Measurements from ENCODE around the gene LRWD1. TPM values are rescaled to one million over a fixed set of nuclear protein-coding genes. Genes with fewer than 3 reads are reported as not detected.

Gene LRWD1
- total and polyA plus RNA-seq, 2 donors (not counting 1 experiment from before 2014, with no cell fraction given) = 58.2 to 83.7 TPM

DNA sequence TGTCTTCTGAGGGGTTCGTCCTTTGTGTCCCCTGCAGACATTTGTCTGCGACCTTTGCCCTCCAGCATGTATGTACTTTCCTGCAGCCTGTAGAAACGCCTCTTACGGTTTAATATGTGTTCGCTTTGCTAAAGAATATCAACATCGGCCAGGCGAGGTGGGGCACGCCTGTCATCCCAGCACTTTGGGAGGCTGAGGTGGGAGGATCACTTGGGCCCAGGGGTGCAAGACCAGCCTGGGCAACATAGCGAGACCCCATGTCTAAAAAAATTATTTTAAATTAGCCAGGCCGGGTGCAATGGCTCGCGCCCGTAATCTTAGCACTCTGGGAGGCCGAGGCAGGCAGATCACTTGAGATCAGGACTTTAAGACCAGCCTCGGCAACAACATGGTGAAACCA is 15.6 kb upstream of the LRWD1 start:
- Histone ChIP-seq H3K4me1 (ENCODE audit: control insufficient read depth in 2 of 2, insufficient read depth in 2 of 2, low read length in 2 of 2) (peaks cover 24 to 36% of the 10 kb centered on the region in 2 donors), H3K4me3 (ENCODE audit: control extremely low read depth in 1 of 5, extremely low read depth in 1 of 5, insufficient read depth in 1 of 5, low read depth in 2 of 5, low read length in 4 of 5) (no peak overlapping the region), H2AFZ (ENCODE audit: insufficient read depth, low read depth, low read length, poor library complexity, severe bottlenecking) (no peak overlapping the region), H3K36me3 (replicated peaks in 1 of 2; ENCODE audit: control extremely low read depth in 1 of 2, control insufficient read depth in 1 of 2, extremely low read depth in 1 of 2, insufficient read depth in 2 of 2, low read length in 1 of 2) (peaks cover 0 to 40% of the 10 kb centered on the region in 2 experiments), H3K27me3 (replicated peaks in 1 of 4; ENCODE audit: control extremely low read depth in 1 of 4, control insufficient read depth in 3 of 4, insufficient read depth in 4 of 4, low read length in 3 of 4) (no peaks in the 10 kb centered on the region), H3K4me2 (replicated peaks; ENCODE audit: low read depth, low read length, poor library complexity, severe bottlenecking) (no peak overlapping the region), H4K20me1 (ENCODE audit: control insufficient read depth, insufficient read depth, low read length, poor library complexity, severe bottlenecking) (peaks cover 62% of the 10 kb centered on the region), H3K9me3 (ENCODE audit: control extremely low read depth in 1 of 3, control insufficient read depth in 2 of 3, insufficient read depth in 1 of 3, low read length in 2 of 3) (no peaks in the 10 kb centered on the region), H3K27ac (ENCODE audit: low read length in 2 of 2) (no peak overlapping the region), H3K79me2 (ENCODE audit: control insufficient read depth, insufficient read depth, low read length) (peaks cover 55% of the 10 kb centered on the region), H3K9ac (ENCODE audit: low read length) (no peak overlapping the region)
- Mint-ChIP-seq H3K4me3 (no peak overlapping the region), H3K4me1 (peaks cover 34% of the 10 kb centered on the region), H3K27ac (peak overlapping the region; percentile 20), H3K27me3 (no peaks in the 10 kb centered on the region), H3K9me3 (ENCODE audit: insufficient read depth) (no peaks in the 10 kb centered on the region)
- ChIA-PET POLR2A (interaction anchor here (0.6 to 2.0 kb wide), 5 partner anchors 23 to 44 kb away, joined by 3 to 15 read pairs (median 10); no protein-coding TSS in a partner anchor), CTCF (interaction anchor here (1.2 to 46.3 kb wide), 8 partner anchors 8 to 169 kb away, joined by 3 to 1182 read pairs (median 14); partner anchors contain the start of genes ALKBH4, LRWD1 and PRKRIP1)
- WGBS (ENCODE audit: insufficient coverage) = 98% methylated on average over 14 of the region's 15 CpGs
- intact Hi-C loops (cut with micrococcal nuclease) = no loop called here
- ATAC-seq (ENCODE audit: low read depth) = no peak
- TF ChIP-seq, protein P1, sequence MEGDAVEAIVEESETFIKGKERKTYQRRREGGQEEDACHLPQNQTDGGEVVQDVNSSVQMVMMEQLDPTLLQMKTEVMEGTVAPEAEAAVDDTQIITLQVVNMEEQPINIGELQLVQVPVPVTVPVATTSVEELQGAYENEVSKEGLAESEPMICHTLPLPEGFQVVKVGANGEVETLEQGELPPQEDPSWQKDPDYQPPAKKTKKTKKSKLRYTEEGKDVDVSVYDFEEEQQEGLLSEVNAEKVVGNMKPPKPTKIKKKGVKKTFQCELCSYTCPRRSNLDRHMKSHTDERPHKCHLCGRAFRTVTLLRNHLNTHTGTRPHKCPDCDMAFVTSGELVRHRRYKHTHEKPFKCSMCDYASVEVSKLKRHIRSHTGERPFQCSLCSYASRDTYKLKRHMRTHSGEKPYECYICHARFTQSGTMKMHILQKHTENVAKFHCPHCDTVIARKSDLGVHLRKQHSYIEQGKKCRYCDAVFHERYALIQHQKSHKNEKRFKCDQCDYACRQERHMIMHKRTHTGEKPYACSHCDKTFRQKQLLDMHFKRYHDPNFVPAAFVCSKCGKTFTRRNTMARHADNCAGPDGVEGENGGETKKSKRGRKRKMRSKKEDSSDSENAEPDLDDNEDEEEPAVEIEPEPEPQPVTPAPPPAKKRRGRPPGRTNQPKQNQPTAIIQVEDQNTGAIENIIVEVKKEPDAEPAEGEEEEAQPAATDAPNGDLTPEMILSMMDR (IDR thresholded peaks at IDR 0.05) = no peak
- TF ChIP-seq EZH2 (IDR thresholded peaks at IDR 0.05; ENCODE audit: borderline replicate concordance, insufficient read depth, low read depth, low read length, poor library complexity, severe bottlenecking) = no peak
- DNase-seq = no peak

DNA sequence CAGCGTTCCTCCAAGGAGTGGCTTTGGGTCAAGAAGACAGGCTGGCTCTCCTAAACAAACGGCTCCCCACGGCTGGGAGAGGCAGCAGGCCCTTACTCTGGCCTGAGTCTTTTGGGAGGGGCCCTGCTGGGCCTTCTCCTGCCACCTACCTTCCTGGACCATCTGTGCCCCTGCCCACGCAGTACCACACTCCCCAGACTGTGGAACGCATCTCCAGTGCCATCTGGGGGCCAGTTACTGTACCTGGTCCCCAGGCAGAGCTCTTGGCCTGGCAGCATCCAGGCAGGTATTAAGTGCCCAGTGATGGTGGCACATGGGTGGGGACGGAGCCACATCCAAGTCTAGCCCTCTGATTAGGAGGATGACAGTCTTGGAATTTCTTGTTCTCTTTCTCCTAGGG is 14.5 kb upstream of the LRWD1 start:
- peaks cover 0 to 36% of the 10 kb centered on the region in 2 experiments for H3K36me3 ChIP-seq (replicated peaks in 1 of 2; ENCODE audit: control extremely low read depth in 1 of 2, control insufficient read depth in 1 of 2, extremely low read depth in 1 of 2, insufficient read depth in 2 of 2, low read length in 1 of 2)
- no peaks in the 10 kb centered on the region for H3K27me3 ChIP-seq (replicated peaks in 1 of 4; ENCODE audit: control extremely low read depth in 1 of 4, control insufficient read depth in 3 of 4, insufficient read depth in 4 of 4, low read length in 3 of 4)
- H3K4me1 ChIP-seq (ENCODE audit: control insufficient read depth in 2 of 2, insufficient read depth in 2 of 2, low read length in 2 of 2) = peaks cover 17 to 25% of the 10 kb centered on the region in 2 donors
- DNase-seq = peak; percentile 75
- H3K9ac ChIP-seq (ENCODE audit: low read length) = no peak overlapping the region
- POLR2A ChIA-PET = interaction anchor here (0.6 to 2.0 kb wide), 12 partner anchors 9 to 162 kb away, joined by 3 to 15 read pairs (median 4); no protein-coding TSS in a partner anchor
- 82% methylated on average over 5 of the region's 6 CpGs for WGBS (ENCODE audit: insufficient coverage)
- H2AFZ ChIP-seq (ENCODE audit: insufficient read depth, low read depth, low read length, poor library complexity, severe bottlenecking) = no peak overlapping the region
- Mint-ChIP-seq H3K4me1 (peaks cover 28% of the 10 kb centered on the region), H3K9me3 (ENCODE audit: insufficient read depth) (no peaks in the 10 kb centered on the region), H3K27ac (peak overlapping the region; percentile 91), H3K4me3 (no peak overlapping the region), H3K27me3 (no peaks in the 10 kb centered on the region)
- H3K79me2 ChIP-seq (ENCODE audit: control insufficient read depth, insufficient read depth, low read length) = peaks cover 44% of the 10 kb centered on the region
- no peak overlapping the region for H3K4me3 ChIP-seq (ENCODE audit: control extremely low read depth in 1 of 5, extremely low read depth in 1 of 5, insufficient read depth in 1 of 5, low read depth in 2 of 5, low read length in 4 of 5)
- H3K27ac ChIP-seq (ENCODE audit: low read length in 2 of 2) = peak overlapping the region in 1 of 2 donors; percentile 45
- no peak overlapping the region for H3K4me2 ChIP-seq (replicated peaks; ENCODE audit: low read depth, low read length, poor library complexity, severe bottlenecking)
- intact Hi-C loops (cut with micrococcal nuclease) = loop anchor here (1.0 kb wide), 2 partner anchors 38 to 46 kb away; no protein-coding TSS in a partner anchor
- peak; percentile 77 for ATAC-seq (ENCODE audit: low read depth)
- peaks cover 68% of the 10 kb centered on the region for H4K20me1 ChIP-seq (ENCODE audit: control insufficient read depth, insufficient read depth, low read length, poor library complexity, severe bottlenecking)
- TF ChIP-seq EZH2 (IDR thresholded peaks at IDR 0.05; ENCODE audit: borderline replicate concordance, insufficient read depth, low read depth, low read length, poor library complexity, severe bottlenecking) = no peak
- TF ChIP-seq, protein P1 (IDR thresholded peaks at IDR 0.05) = peak; percentile 80
- CTCF ChIA-PET = interaction anchor here (0.6 to 46.3 kb wide), 21 partner anchors 9 to 170 kb away, joined by 3 to 1182 read pairs (median 3); partner anchors contain the start of genes ALKBH4, LRWD1 and PRKRIP1
- no peaks in the 10 kb centered on the region for H3K9me3 ChIP-seq (ENCODE audit: control extremely low read depth in 1 of 3, control insufficient read depth in 2 of 3, insufficient read depth in 1 of 3, low read length in 2 of 3)

Data from B cell (primary cell).